Endothelial cell of umbilical vein (primary cell): ENCODE data around the gene ZNF831. TPM values are rescaled to one million over a fixed set of nuclear protein-coding genes. Genes with fewer than 3 reads are reported as not detected.

Source experiments
- BruUV-seq: library from RNA; stranded (reverse); fragments of 400-500 nt; replicated peaks from 2 replicates; lab custom pipeline; 2021; lab: Mats Ljungman, UMichigan
- CTCF ChIA-PET: fragments of 300-600, 350-600 bp; sonication (Branson Sonifier 250); formaldehyde crosslinking; loops from one replicate; lab custom pipeline; 2021; ENCODE audit warnings: antibody characterized with exemption, inconsistent platforms; lab: Charles Lee
- POLR2A ChIA-PET: fragments of 300-600, 350-600 bp; sonication (Branson Sonifier 250); formaldehyde crosslinking; loops from one replicate; lab custom pipeline; 2021; ENCODE audit warnings: antibody characterized with exemption, inconsistent platforms; lab: Charles Lee
- DNase-seq: peaks from one replicate; pipeline ENCODE4 v3.0.0-alpha.2; 2011; ENCODE audit warnings: low read depth, low spot score
- FAIRE-seq: peaks from 2 replicates; lab custom pipeline; 2011; peaks lifted over from hg19 to GRCh38; lab: Jason Lieb, UNC
- H2AFZ ChIP-seq: 2 replicates; pipeline ENCODE4 v1.6.0; 2012; ENCODE audit warnings: low read depth, low read length, control low read depth, inconsistent platforms
- H3K27ac ChIP-seq: 2 replicates; pipeline ENCODE4 v1.5.1; 2011; ENCODE audit warnings: low read depth, mild to moderate bottlenecking, control low read depth, low read length, moderate library complexity; ENCODE audit not compliant: insufficient read depth
- H3K27me3 ChIP-seq, 2 experiments: 2 replicates each; pipeline versions ENCODE4 v1.6.0 to v1.6.1; 2011; ENCODE audit warnings: low read length in 2 of 2, mixed read lengths in 1 of 2; ENCODE audit not compliant: control insufficient read depth in 2 of 2, insufficient read depth in 2 of 2
- H3K36me3 ChIP-seq, 2 experiments: 2 replicates in 1 of 2; 3 replicates in 1 of 2; pipeline ENCODE4 v1.5.1; 2011; ENCODE audit warnings: low read length in 2 of 2, mild to moderate bottlenecking in 1 of 2, moderate library complexity in 1 of 2; ENCODE audit not compliant: control insufficient read depth in 2 of 2, insufficient read depth in 2 of 2; ENCODE audit errors: extremely low read depth in 1 of 2
- H3K4me1 ChIP-seq: 3 replicates; pipeline ENCODE4 v1.5.1; 2011; ENCODE audit warnings: mild to moderate bottlenecking, low read length; ENCODE audit not compliant: control insufficient read depth, insufficient read depth; ENCODE audit errors: extremely low read depth
- H3K4me2 ChIP-seq: 2 replicates; pipeline ENCODE4 v1.6.1; 2011; ENCODE audit warnings: low read length, control low read depth, mixed read lengths; ENCODE audit not compliant: insufficient read depth
- H3K4me3 ChIP-seq, 3 experiments: fragments of 200-600 bp in 1 of 3; sonication (generic), shearing (Covaris generic) in 1 of 3; replicated peaks in 1 of 3; 2 replicates each; pipeline ENCODE4 v1.5.1; 2011 to 2016; ENCODE audit warnings: control low read depth in 3 of 3, low read length in 3 of 3, mild to moderate bottlenecking in 2 of 3, inconsistent platforms in 1 of 3, low read depth in 1 of 3, moderate library complexity in 1 of 3; ENCODE audit not compliant: insufficient read depth in 1 of 3
- H3K79me2 ChIP-seq: 2 replicates; pipeline ENCODE4 v1.6.0; 2012; ENCODE audit warnings: low read length, inconsistent platforms; ENCODE audit not compliant: control insufficient read depth, insufficient read depth
- H3K9ac ChIP-seq: replicated peaks from 2 replicates; pipeline ENCODE3; 2011; ENCODE audit warnings: low read length, control low read depth; ENCODE audit not compliant: insufficient read depth; ENCODE audit errors: extremely low read depth
- H3K9me1 ChIP-seq: replicated peaks from 3 replicates; pipeline ENCODE4 v1.6.0; 2011; ENCODE audit warnings: mild to moderate bottlenecking, low read length; ENCODE audit not compliant: control insufficient read depth, insufficient read depth; ENCODE audit errors: extremely low read depth
- H3K9me3 ChIP-seq: replicated peaks from 2 replicates; pipeline ENCODE4 v1.5.1; 2012; ENCODE audit warnings: low read length, inconsistent platforms; ENCODE audit not compliant: control insufficient read depth, insufficient read depth
- H4K20me1 ChIP-seq: replicated peaks from 2 replicates; pipeline ENCODE3; 2011; ENCODE audit warnings: mild to moderate bottlenecking, low read length; ENCODE audit not compliant: control insufficient read depth, insufficient read depth; ENCODE audit errors: extremely low read depth
- EZH2 ChIP-seq: IDR thresholded peaks from 2 replicates; pipeline ENCODE4 v1.6.1; 2012; ENCODE audit warnings: borderline replicate concordance, low read depth, mild to moderate bottlenecking, moderate library complexity, low read length, inconsistent platforms; ENCODE audit not compliant: severe bottlenecking
- FOS ChIP-seq: IDR thresholded peaks from 2 replicates; pipeline ENCODE4 v1.6.1; 2011; ENCODE audit warnings: mild to moderate bottlenecking, low read length, moderate library complexity, borderline replicate concordance; ENCODE audit not compliant: insufficient read depth
- GATA2 ChIP-seq: IDR thresholded peaks from 2 replicates; pipeline ENCODE4 v1.7.0; 2011; ENCODE audit warnings: low read depth, mild to moderate bottlenecking, moderate library complexity, mixed read lengths, low read length; ENCODE audit not compliant: insufficient read length, insufficient read depth
- JUN ChIP-seq: IDR thresholded peaks from 2 replicates; pipeline ENCODE4 v1.6.1; 2011; ENCODE audit warnings: borderline replicate concordance, low read depth; ENCODE audit not compliant: insufficient read length, insufficient read depth
- MYC ChIP-seq: IDR thresholded peaks from one replicate; pipeline ENCODE4 v1.6.1; 2011; ENCODE audit warnings: mild to moderate bottlenecking, low read depth, low read length
- POLR2A ChIP-seq: IDR thresholded peaks from 2 replicates; pipeline ENCODE4 v1.6.1; 2012; ENCODE audit warnings: low read depth, mild to moderate bottlenecking, control low read depth, low read length
- POLR2AphosphoS5 ChIP-seq: IDR thresholded peaks from 2 replicates; pipeline ENCODE4 v1.6.1; 2012; ENCODE audit warnings: low read depth, mild to moderate bottlenecking, control low read depth, low read length, moderate library complexity; ENCODE audit not compliant: insufficient read depth
- dilution Hi-C: fragments of 300-500 bp; cut with MboI; formaldehyde crosslinking; loops from one replicate; pipeline ENCODE4 v1.15.0; 2019; ENCODE audit warnings: low sequenced_read_pairs; ENCODE audit not compliant: extremely low pct_ligation_motif_present
- intact Hi-C: fragments of 100-400 bp; cut with micrococcal nuclease; formaldehyde crosslinking; loops from one replicate; pipeline ENCODE4 v1.10.0; 2022
- polyA plus RNA-seq, 4 experiments: library from polyadenylated mRNA; depleted of rRNA in 3 of 4; stranded (reverse) in 3 of 4; unstranded in 1 of 4; fragments of >200 nt; gene quantifications; 2 replicates each; pipeline versions ENCODE4 v1.2.1 to v1.2.3, GENCODE V29; 2011 to 2012; ENCODE audit warnings: missing spikeins in 1 of 4
- total RNA-seq: library from RNA; stranded (reverse); gene quantifications from 2 replicates; pipeline ENCODE4 v1.2.3, GENCODE V29; 2021
- TF ChIP-seq, protein P1 (sequence below), 2 donors: IDR thresholded peaks; 1 replicate in 1 of 2; 2 replicates in 1 of 2; pipeline ENCODE4 v1.5.1; 2011; ENCODE audit warnings: low read length in 2 of 2, mild to moderate bottlenecking in 2 of 2, moderate library complexity in 2 of 2, control low read depth in 1 of 2, inconsistent platforms in 1 of 2, low read depth in 1 of 2; ENCODE audit not compliant: insufficient read depth in 1 of 2; ENCODE audit errors: extremely low read depth in 1 of 2
- TF ChIP-seq, protein P2 (sequence below): IDR thresholded peaks from 2 replicates; pipeline ENCODE4 v1.6.1; 2011; ENCODE audit not compliant: insufficient read depth, insufficient read length

ZNF831 gene
- total and polyA plus RNA-seq, 2 donors (not counting 3 experiments of a cell fraction or from before 2014, with no cell fraction given) = not detected

DNA sequence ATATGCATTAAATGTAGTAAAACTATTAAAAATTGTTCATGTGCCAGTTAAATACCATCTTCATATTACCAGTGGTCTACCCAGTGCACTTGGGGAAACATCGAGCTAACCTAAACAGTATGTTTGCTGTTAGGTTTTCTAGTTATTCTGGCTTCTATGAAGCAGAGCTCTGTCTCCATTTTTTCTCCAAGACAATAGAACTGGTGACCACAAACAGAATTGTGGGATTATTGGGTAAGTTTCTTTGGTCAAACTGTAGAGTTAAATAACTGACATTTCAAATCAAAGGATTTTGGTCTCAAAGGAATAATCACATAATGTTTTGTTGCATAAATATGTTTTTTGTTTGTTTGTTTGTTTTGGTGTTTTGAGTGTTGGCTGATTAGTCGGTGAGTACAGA is 96.3 kb downstream of the ZNF831 start:
- dilution Hi-C loops (no loop called here), intact Hi-C loops (no loop called here)
- H3K36me3 ChIP-seq = no peaks in the 10 kb centered on the region
- no peak overlapping the region for H3K4me2 ChIP-seq
- DNase-seq (no peak), FAIRE-seq (no peak)
- no peak for TF ChIP-seq JUN
- no peak for TF ChIP-seq POLR2AphosphoS5
- TF ChIP-seq, protein P1, sequence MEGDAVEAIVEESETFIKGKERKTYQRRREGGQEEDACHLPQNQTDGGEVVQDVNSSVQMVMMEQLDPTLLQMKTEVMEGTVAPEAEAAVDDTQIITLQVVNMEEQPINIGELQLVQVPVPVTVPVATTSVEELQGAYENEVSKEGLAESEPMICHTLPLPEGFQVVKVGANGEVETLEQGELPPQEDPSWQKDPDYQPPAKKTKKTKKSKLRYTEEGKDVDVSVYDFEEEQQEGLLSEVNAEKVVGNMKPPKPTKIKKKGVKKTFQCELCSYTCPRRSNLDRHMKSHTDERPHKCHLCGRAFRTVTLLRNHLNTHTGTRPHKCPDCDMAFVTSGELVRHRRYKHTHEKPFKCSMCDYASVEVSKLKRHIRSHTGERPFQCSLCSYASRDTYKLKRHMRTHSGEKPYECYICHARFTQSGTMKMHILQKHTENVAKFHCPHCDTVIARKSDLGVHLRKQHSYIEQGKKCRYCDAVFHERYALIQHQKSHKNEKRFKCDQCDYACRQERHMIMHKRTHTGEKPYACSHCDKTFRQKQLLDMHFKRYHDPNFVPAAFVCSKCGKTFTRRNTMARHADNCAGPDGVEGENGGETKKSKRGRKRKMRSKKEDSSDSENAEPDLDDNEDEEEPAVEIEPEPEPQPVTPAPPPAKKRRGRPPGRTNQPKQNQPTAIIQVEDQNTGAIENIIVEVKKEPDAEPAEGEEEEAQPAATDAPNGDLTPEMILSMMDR (IDR thresholded peaks at IDR 0.05; ENCODE audit: extremely low read depth in 1 of 2, insufficient read depth in 1 of 2, low read depth in 1 of 2, low read length in 2 of 2) = no peak
- no peak for TF ChIP-seq MYC
- TF ChIP-seq FOS = no peak
- no peak for TF ChIP-seq EZH2
- TF ChIP-seq, protein P2, sequence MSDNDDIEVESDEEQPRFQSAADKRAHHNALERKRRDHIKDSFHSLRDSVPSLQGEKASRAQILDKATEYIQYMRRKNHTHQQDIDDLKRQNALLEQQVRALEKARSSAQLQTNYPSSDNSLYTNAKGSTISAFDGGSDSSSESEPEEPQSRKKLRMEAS = no peak
- TF ChIP-seq POLR2A = no peak
- TF ChIP-seq GATA2 = no peak
- no peak overlapping the region for H3K4me3 ChIP-seq
- H3K9me3 ChIP-seq = no peaks in the 10 kb centered on the region
- H3K9ac ChIP-seq = no peak overlapping the region
- no TSS peak for BruUV-seq
- CTCF ChIA-PET = interaction anchor here (1.3 kb wide), 1 partner anchor 236 kb away, joined by 5 read pairs; no protein-coding TSS in a partner anchor
- no peaks in the 10 kb centered on the region for H4K20me1 ChIP-seq
- no peaks in the 10 kb centered on the region for H3K4me1 ChIP-seq
- H3K79me2 ChIP-seq = no peaks in the 10 kb centered on the region
- H3K27me3 ChIP-seq = no peaks in the 10 kb centered on the region
- POLR2A ChIA-PET = no interaction called here
- no peaks in the 10 kb centered on the region for H3K9me1 ChIP-seq
- no peak overlapping the region for H2AFZ ChIP-seq
- no peak overlapping the region for H3K27ac ChIP-seq
